ENCODE data around the gene LMTK2.
A peak's percentile ranks its signal among the peaks of the same experiment; 100 is the strongest.
"Not testable (repeated sequence)": the region's sequence is repeated elsewhere in the genome, so short reads cannot be mapped to it uniquely, and the experiment has no call there.

The LMTK2 gene

GRCh38 chr7:98105942-98106544 is 619 bp upstream of the LMTK2 start:
- no peak for DNase-seq (ENCODE audit: low read depth)

- DNase-seq (ENCODE audit: low read depth), result no peak
These were observed 655 bp downstream of the LMTK2 start for GRCh38 chr7:98107313-98107721.

- DNase-seq (ENCODE audit: low read depth), result no peak
These were observed 3.8 kb downstream of the LMTK2 start for GRCh38 chr7:98110249-98111022.

GRCh38 chr7:98112077-98112476 is 5.4 kb downstream of the LMTK2 start:
- DNase-seq (ENCODE audit: low read depth), result no peak

DNA sequence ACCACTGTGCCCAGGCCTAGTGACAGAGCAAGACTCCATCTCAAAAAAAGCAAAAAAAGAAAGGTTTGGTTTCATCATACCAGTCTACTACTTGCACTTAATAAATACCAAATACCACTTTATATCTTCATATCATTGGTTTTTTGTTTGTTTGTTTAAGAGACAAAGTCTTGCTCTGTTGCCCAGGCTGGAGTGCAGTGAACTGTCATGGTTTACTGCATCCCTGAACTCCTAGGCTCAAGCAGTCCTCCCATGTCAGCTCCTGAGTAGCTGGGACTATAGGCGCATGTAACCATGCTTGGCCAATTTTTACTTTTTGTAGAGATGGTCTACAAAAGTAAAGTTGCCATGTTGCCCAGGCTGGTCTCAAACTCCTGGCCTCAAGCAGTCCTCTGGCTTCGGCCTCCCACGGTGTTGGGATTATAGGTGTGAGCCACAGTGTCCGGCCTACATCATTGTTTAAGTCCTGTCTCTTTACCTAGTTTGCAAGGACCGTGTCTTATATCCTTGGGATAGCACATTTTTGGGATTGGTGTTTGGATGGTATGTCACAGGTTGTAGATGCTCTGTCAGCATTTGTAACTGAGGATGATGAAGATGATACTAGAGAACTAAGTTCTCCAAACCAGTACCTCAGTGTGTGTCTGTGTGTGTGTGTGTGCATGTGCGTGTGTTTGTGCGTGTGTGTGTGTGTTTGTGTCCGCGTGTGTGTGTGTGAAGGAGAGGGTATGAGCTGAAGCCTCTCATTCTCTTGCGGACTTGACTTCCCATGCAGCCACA is 9.3 kb downstream of the LMTK2 start:
- DNase-seq (ENCODE audit: low read depth), result no peak

GRCh38 chr7:98116656-98117461 is 10.2 kb downstream of the LMTK2 start:
- DNase-seq (ENCODE audit: low read depth), result no peak

GRCh38 chr7:98119256-98119918 is 12.7 kb downstream of the LMTK2 start:
- DNase-seq (ENCODE audit: low read depth), result peak; percentile 21

- no peak for DNase-seq (ENCODE audit: low read depth)
These were observed 13.9 kb downstream of the LMTK2 start for GRCh38 chr7:98120559-98120958.

DNA sequence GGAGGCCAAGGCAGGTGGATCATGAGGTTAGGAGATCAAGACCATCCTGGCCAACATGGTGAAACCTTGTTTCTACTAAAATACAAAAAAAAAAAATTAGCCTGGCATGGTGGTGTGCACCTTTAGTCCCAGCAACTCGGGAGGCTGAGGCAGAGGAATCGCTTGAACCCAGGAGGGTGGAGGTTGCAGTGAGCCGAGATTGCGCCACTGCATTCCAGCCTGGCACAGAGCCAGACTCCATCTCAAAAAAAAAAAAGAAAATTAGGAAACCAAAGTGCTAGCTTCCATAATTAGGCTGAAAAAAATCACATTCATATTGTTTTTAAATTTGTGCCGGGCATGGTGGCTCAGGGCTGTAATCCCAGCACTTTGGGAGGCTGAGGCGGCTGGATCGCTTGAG is 14.7 kb downstream of the LMTK2 start:
- DNase-seq (ENCODE audit: low read depth), result not testable (repeated sequence)

GRCh38 chr7:98123365-98123696 is 16.7 kb downstream of the LMTK2 start:
- no peak for DNase-seq (ENCODE audit: low read depth)

DNA sequence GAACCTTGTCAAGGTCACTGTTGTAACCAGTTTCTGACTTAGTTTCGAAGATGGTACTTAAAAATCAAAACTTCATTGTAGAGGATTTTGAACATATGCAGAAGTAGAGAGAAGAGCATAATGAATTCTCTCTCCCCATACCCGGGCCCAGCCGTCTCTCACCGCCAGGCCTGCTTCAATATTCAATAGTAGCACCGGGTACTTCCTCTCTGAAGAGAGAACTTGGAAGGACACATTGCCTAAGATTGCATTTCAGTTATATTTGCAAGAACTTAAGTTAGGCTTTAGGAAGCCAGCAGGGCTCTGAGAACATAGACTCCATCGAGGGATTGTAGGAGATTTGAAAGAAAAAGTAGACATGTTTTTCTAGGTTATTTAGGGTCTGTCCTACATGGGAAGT is 19.1 kb downstream of the LMTK2 start:
- no peak for DNase-seq (ENCODE audit: low read depth)

- DNase-seq (ENCODE audit: low read depth), result no peak
These were observed 19.9 kb downstream of the LMTK2 start for GRCh38 chr7:98126311-98127142.

DNA sequence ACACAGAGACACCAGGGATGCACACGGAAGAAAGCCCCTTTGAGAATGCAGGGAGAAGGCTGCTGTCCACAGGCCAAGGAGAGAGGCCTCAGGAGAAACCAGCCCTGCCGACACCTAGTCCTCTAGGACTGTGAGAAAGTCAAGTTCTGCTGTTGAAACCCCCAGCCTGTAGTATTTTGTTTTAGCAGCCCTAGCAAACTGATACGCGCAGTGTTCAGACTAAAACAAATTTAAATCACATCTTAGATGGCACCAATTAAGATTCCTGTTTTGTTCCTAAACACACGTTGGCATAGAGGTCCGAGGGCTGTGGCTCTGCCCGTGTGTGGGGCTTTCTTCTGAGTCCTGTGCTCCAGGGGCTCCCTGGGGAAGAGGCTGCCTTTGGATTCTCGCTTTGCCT is 21.7 kb downstream of the LMTK2 start:
- no peak for DNase-seq (ENCODE audit: low read depth)

DNA sequence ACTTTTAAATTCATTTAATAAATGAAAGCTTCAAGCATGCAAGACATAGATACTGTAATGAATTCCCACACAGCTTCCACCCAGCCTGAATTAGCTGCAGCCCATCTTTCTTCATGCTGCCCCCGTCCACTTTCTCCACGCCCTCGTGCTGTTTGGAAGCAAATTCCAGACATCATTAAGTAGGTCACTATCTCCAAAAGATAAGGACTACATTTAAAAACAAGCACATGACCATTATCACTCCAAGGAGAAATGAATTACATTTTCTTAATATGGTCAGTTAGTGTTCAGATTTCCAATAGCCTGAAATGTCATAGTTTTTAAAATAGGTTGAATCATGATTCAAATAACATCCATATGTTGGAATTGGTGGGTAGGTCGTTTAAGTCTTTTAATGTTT is 24.3 kb downstream of the LMTK2 start:
- no peak for DNase-seq (ENCODE audit: low read depth)

- no peak for DNase-seq (ENCODE audit: low read depth)
These were observed 26.5 kb downstream of the LMTK2 start for GRCh38 chr7:98133181-98133580.

- DNase-seq (ENCODE audit: low read depth), result no peak
These were observed 27.1 kb downstream of the LMTK2 start for GRCh38 chr7:98133621-98134303.

- DNase-seq (ENCODE audit: low read depth), result no peak
These were observed 28.0 kb downstream of the LMTK2 start for GRCh38 chr7:98134420-98135228.

GRCh38 chr7:98135984-98136383 is 29.3 kb downstream of the LMTK2 start:
- no peak for DNase-seq (ENCODE audit: low read depth)

DNA sequence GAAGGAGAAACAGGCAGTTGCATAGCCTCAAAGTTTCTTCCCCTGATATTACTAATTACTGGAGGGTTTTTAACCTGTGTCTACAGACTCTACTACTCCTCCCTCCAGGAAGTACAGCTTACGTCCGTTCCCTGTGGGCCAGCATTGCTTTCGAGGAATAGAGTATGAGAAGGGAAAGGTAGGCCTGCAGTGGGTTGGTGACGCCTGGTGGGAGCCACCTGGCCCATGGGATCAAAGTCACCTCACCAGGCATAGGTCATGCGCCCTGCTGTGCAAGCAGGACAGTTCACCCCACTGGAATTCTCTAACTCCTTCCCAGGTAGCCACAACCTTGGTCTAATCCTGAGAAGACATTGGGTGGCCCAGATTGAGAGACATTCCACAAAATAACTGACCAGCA is 29.8 kb downstream of the LMTK2 start:
- DNase-seq (ENCODE audit: low read depth), result no peak

Data from fibroblast of the conjunctiva (primary cell).